GM18868 (cell line): ENCODE measurements around the gene GDF10.

Source experiments
- ATAC-seq: cut with Tn5 transposase; IDR thresholded peaks from one replicate; pipeline ENCODE4 v1.9.1; 2021; ENCODE audit warnings: mild to moderate bottlenecking, moderate library complexity; ENCODE audit not compliant: unreplicated experiment

The GDF10 gene

DNA sequence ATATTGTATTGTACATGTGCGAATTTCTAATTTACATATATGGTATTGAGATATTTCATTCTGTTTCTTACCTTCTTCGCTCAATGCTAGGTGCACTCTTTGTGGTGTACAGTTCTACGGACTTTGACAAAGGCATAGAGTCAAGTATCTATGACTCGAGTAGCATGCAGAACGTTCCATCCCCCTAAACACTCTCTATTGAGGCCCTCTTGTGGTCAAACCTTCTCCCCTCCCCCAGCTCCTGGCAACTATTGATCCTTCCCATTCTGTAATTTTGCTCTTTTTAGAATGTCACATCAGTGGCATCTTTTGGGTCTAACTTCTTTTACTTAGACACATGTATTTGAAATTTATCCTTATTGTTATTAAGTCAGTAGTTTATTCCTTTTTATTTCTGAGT lies 30.7 kb upstream of the GDF10 start:
- no peak for ATAC-seq

DNA sequence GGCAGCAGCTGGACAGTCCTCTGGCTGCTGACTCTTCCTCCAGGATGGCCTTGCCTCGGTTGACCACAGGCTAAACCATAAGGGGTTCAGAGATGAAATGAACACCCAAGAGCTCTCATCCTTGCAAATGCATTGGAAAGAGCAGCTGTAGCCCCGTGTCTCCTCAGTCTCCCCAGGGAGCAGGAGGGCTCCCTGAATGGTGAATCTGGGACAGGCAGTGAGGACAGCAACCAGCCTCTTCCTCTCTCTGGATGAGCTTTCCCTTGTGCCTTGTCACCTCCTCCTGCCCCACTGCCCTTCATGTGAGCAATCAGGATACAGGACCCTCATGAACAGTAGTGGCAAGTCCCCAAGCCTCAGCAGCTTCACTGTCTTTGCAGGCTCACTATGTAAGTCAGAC lies 23.9 kb upstream of the GDF10 start:
- no peak for ATAC-seq

DNA sequence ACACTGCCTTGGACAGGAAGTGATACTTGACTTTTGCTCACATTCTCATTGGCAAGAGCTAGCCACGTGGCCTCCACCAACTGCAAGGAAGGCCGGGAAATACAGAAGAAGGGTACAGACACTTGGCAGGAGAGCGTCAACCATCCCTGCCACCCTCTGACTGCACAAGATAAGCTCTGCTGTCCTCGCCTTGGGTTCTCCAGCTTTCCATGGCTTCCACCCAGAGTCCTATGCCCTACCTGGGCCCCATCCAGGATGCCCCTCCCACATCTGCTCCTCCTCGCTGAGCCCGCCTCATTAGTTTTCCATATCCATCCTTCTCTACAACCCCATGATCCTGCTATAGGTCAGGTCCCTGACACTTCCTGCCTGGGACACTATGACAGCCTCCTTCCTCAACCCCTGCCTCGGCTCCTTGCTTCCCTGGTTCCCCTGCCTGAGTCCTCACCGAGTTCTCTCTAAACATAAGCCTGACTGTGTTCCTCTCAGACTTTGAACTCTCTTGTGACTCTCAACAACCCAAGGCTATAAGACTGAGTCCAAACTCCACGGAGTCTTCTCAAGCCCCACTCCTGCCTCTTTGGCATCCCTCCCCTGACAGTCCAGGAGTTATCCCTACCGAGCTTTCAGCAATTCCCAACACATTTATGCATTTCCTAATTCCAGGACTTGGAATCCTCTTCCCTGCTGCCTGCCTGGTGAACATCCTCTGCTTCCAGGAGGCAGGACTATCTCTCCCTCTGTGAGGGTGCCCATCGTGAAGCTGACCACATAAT lies 23.2 kb upstream of the GDF10 start:
- ATAC-seq, result no peak

DNA sequence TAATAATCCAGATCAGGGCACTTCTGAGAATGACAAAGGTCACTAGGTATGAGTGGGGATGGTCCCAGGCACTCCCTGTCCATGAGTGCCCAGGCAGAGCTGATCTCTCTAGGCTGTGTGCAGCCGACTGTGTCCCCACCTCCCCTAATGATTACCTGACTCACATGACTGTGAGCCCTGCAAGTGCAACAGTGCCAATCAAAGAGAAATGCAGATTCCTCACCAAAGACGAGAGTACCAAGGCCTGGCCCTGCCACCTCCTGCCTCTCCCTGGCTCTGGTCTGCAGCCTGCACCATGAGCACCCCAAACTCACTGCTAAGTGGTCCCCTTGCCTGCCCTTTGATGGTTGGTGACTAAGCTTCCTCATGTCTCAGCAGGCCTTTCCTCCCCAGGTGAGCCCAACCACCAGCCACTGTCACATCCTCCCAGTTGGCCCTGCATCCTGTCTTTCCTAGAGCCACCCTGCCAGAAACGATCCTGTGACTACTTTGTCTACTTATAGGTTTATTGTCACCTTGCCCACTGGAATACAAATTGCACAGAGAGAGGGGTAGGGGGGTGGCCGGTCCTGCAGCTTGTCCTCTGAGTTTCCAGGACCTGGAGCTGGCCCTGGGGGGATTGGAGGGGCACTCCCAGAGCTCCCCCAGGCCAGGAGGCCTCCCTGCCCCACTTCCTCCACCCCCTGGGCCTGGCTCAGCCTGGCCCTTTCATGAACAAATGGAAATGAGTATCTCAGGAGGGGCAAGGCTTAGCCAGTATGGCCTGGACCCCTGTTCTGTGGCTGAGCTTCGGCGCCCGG lies 22.4 kb upstream of the GDF10 start:
- ATAC-seq, result no peak

DNA sequence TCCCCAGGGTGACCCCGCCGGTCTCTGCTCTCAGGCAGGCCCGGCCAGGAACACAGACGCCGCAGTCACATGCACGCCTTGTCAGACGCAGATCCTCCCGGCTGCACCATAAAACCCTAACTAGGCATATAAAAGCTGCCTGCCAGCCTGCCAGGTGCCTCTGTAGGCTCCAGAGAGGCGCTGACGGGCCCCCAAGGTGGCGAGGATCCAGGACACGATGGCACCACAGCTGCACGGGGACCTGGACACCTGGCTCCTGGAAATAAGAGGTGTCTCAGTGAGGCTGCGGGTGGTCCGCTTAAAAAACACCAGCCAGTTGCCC lies 21.9 kb upstream of the GDF10 start:
- no peak for ATAC-seq

DNA sequence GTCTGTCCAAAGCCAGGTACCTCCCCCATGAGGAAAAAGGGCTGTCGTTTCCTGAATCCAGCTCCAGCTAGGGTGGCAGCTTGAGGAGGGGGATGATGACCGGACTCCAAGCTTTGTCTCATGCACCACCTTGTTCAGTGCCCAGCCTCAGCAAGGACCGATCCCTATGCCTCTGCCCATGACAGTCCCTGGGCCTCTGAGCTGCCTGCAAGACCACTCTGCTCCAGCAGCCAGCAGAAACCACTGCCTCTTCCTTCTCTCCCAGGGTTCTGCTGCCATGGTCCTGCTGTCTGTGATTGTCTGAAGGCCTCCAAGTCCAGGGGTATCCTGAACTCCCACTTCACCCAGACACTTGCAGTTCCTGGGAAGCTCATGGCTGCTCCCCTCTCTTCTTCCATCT lies 21.3 kb upstream of the GDF10 start:
- ATAC-seq, result no peak

DNA sequence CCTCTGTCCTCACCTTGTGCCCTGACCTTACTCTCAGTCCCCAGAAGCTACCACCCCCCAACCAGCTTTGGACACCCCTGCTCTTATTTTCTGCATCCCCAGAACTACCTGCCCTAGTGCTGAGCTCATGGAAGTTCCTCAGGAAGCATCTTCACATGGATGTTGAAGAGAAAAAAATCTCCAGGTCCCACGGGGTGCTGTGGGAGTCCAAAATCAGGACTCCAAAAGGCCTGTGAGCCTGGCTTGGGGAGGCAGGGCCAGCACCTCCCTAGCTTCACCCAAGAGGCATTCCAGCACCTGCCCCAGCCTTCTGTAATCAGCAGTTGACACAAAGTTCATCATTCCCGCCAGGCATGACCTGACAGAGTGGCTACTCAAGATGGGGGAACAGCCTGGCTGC lies 20.7 kb upstream of the GDF10 start:
- ATAC-seq, result no peak

DNA sequence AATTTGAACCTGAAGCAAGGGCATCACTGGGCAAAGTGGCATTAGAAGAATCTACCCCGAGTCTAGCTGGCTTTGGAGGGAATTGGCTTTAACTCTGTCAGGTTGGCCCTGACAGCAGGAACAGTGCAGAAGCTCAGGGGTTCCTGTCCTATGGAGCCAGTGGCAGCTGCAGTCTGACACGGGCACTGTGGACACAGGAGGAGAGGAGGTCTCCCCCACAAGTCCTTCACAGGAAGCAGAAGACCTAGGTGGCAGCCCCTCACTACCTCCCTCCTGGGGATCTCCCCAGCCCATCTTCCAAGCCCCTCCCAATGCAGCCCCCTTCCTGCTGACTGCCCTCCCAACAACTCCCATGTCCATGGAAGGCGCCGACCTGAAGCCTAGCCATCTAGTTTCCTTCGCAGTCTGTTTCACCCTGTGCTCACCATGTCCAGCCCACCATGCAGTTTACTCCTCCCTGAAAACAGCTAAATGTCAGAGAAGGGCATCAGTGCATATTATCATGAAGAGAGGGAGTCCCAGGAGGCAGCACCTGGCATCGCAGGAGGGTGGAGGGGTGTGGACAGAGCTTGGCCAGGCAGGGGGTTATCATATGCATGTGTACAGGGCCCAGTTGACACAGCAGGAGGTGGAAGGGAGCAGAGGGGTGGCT lies 17.9 kb upstream of the GDF10 start:
- ATAC-seq, result no peak

DNA sequence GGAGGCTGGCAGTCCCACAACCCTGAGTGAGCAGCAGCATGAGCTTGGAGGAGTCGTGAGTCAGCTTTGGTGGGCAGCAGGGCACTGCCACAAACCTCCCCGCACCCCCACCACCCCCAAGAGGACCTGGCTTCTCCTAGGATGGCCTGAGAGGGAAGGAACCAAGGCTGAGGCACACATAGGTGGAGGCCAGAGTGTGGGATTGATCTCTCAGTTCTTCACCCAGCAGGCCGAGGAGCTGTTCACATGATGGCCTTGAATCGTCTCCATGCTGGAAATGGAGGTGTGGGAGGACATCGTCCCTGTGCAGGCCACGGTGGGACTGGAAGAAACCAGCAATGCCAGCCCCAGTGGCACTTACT lies 17.4 kb upstream of the GDF10 start:
- ATAC-seq, result no peak

DNA sequence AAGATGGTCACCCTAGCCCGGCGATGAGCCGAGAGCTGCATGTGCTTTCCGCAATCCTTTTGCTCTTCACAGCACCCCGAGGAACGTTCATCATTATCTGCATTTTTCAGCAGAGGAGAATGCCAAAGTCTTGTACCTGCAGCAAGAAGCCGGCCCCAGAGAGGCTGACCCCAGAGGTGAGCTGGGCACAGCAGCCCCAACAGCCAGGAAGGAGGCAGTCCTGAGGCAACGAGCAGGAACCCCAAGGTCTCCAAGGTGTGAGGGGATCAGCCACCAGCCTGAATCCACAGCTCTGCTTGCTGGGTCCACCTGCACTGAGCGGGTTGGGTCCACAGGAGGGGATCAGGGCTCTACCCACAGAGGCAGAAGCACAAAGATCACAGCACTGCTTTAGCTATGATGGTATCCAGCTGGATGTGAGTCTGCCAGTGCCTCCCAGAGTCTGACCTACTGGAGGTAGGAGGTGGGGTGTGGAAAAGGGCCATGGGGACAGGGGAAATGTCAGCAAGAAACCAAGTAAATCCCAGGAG lies 16.8 kb upstream of the GDF10 start:
- ATAC-seq, result no peak

DNA sequence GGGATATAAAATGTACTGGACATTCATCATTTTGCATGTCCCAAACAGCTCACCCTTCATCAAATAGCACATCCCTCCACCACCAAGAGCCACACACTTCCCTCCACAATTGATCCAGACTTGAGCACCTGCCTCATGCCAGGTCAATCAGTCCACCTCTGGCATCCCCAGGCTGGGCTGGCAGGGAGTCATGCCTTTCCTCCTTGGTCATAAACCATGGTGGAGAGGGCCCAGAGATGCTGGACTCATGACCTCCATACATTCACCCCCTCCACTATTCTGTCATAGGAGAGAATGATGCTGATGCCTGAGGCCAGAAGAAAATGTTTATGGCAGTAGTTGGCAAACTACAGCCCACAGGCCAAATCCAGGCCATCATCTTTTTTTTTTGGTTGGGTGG lies 16.1 kb upstream of the GDF10 start:
- ATAC-seq, result no peak

DNA sequence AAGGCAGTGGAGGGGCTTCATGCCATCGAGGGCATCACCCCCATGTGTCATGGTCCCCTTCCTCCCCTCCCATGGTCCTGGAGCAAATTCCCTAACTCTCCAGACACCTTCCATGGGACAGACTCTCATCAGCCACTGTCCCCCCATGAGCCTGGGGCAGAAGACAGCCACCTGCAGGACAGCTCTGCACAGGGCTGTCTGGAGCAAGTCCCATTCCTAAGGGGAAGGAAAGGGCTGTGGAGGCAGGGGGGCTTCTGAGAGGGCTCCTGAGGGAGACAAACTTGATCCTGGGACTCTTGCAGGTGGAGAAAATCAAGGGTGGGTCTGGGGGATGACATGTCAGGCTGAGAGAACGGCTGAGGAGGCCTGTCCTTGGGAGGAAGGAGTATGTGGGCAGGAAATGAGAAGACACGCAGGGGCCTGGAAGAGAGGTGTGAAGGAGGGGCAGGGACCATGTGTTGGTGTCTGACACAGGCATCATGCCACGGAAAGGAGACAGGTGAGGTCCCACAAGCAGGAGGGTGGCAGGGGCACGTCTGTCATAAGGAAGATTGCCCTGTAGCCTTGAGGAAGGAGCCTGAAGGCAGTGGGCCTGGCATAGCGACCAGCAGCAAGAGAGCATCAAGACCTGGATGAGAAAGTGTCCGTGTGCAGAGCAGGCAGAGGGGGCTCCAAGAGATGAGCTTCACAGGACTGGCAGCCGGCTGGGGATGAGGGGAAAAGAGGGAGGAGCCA lies 14.4 kb upstream of the GDF10 start:
- ATAC-seq, result no peak

DNA sequence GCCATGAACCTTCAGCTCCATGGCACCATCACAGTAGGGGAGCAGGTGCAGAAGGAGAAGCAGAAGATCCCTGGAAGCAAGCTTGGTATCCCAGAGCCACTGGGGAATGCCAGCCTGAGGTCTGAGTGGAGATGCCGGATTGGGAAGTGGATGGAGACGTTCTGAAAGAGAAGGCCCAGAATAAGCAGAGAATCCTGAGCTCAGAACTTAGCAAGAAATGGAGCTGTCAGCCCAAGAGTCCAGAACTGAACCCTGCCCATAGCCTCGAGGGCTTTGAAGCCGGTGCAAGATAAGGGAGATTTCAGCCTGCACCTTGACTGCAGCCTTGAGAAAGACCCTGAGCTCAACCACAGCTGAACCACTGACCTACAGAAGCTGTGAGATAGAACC lies 13.9 kb upstream of the GDF10 start:
- ATAC-seq, result no peak

DNA sequence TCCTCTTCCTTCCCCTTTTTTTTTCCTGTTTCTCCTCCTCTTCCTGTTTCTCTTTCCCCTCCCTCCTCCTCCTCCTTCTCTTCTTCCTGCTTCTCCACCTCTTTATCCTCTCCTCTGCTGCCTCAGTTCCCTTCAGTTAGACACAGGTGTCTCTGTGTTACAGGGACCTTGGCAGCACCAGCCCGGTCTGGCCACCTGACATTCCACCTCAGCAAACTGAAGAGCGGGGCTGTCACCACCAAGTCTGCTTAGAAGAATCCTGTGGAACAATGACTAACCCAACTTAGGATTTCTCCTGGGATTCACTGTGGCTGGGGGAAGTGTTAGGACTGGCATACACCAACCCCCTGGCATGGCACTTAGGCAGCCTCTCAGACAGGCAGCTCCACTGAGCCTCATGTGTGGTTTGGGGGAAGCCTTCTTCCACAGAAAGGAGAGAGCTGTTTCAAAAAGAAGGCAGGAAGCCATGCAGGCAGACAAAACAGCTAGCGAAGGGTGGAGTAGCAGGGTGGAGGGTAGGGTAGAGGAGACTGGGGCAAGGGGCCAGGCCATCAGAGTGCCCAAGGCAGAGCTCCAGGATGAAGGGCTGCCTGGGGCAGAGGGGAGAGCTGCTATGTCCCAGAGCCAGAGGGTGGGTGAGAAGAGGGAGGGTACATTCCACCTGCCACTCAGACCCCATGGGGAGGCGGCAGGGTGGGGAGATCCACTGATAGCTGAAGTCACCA lies 13.2 kb upstream of the GDF10 start:
- no peak for ATAC-seq

DNA sequence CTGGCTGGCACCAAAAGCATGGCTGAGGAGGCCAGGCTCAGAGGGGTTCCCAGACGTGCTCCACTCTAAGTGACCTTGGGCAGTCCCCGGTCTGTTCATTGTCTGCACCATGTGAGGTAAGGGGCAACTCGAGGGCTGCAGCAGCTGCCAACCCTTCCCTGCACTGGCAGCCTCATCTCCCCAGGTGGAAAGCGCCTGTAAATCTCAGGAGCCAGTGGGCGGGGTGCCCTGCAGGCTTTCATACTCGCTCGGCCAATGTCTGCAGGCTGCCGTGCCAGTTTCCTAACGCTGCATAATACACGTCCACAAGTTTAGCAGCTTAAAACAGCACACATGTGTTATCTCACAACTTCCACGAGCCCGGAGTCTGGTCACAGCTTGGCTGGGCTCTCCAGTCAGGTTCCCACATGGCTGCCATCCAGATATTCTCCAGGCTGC lies 12.6 kb upstream of the GDF10 start:
- ATAC-seq, result no peak

DNA sequence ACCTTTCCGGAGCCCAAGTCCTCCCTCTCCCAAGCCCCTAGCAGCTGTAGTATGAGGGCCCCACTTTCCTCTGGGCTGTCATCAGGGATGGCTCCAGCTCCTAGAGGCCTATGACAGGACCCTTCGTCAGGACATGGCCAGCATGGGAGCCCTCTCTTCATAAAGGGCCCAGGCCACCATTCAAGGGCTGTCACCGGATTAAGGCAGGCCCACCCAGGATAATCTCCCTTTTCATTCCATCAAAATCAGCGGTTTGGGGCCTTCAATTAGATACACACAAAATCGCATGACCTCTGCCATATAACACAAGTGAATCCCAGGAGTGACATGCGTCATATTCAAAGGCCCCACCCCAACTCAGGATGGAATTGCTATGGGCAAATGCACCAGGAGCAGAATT lies 12.2 kb upstream of the GDF10 start:
- ATAC-seq, result no peak

DNA sequence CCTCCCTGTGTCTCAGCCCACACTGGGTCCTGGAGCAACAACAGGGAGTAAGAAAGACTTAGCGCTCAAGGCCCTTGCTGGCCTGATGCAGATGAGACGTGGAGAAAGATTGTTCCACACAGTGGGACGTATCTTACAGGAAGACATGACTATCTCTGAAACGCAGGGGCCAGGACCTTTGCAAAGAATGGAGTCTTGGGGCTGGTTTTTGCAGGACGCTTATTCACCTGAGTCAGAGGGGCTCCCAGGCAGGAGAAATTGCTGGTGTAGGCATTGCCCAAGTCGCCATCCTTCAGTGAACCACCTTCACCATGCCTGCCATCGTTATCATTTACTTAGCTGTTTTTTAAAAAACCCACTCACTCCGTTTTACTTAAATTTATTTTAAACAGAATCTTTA lies 11.8 kb upstream of the GDF10 start:
- ATAC-seq, result no peak

DNA sequence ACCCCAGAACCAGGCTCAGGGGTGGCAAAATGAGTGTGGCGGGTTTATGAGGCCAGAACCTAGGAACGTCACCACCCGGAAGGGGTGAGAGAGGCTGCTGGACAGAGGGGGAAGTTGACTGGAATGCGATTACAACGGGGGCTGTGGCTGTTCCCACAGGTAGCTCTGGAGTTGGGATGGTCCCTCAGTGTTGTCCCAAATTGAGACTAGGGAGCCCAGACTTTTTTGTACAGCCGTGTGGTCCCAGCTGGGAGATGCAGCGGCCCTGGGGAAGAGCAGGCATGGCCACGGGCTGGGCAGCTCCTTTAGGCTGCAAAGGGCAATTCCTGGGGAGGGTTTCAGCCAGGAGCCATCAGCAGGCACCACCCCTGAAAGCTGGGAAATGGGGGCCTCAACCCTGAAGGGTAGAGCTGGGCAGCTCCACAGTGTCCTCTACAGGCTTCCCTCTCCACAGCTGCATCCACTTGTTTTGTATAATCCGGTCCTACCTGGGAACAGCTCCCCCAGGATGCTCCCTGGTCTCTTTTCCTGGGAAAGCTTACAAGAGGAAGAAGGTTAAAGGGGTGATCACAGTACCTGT lies 11.0 kb upstream of the GDF10 start:
- ATAC-seq, result no peak

DNA sequence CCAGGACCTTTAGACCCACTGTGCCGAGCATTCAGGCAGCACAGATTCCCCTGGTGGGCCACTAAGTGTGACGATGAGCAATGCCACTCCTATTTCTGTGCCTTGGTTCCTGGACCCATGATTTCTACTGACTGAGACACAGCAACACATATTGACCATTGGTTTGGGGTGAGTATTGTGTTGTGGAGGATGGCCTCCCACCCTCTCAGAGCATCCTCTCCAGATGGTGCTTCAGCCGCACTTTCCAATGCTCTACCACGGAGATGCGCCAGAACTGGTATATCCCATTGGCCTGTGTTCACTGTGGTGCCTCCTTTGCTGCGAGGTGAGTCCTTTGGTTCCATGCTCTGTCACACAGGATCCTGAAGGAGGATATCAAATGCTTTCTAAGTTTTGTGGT lies 10.1 kb upstream of the GDF10 start:
- ATAC-seq, result no peak

DNA sequence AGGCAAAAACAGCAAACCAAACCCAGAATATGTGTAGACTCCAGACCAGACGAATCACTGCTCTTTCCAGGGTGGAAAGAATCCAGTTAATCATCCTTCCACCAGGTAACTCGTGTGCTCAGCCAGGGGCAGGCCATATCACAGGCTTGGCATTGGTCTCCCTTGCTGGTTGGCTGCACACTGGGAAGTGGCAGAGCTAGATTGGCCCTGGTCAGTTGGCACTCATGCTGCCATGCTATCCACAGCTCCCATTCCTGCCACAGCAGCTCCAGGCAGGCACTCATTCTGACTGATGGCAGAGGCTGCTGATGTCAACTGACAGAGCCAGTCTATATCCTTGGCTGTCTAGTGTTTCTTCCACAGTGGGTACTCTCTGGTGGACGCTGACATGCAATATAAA lies 9.7 kb upstream of the GDF10 start:
- ATAC-seq, result no peak
